Activated T-helper 9 cell treated with anti-CD3 and anti-CD28 coated beads, Interleukin-2, amount 50 U/mL, for 16 hours (primary cell): ENCODE measurements around the gene MEN1.

ENCODE experiments used
- DNase-seq: peaks from one replicate; pipeline ENCODE4 v3.0.0-alpha.2; 2020; ENCODE audit warnings: low read depth

Gene MEN1

GRCh38 chr11:64801561-64802369, 8.6 kb downstream of the MEN1 start:
- DNase-seq: no peak

- no peak for DNase-seq
Measured at GRCh38 chr11:64801158-64801464, 9.2 kb downstream of the MEN1 start.

- no peak for DNase-seq
Measured at GRCh38 chr11:64800303-64801157, 9.8 kb downstream of the MEN1 start.

GRCh38 chr11:64799623-64800302, 10.6 kb downstream of the MEN1 start:
- DNase-seq: no peak

- DNase-seq: no peak
Measured at GRCh38 chr11:64799256-64799622, 11.1 kb downstream of the MEN1 start.

- DNase-seq: no peak
Measured at GRCh38 chr11:64796757-64797541, 13.4 kb downstream of the MEN1 start.

- DNase-seq: no peak
Measured at GRCh38 chr11:64796047-64796756, 14.1 kb downstream of the MEN1 start.

GRCh38 chr11:64794526-64794925, 15.8 kb downstream of the MEN1 start:
- DNase-seq: no peak

GRCh38 chr11:64793271-64794160, 16.8 kb downstream of the MEN1 start:
- no peak for DNase-seq

- DNase-seq: no peak
Measured at GRCh38 chr11:64792482-64792881, 17.9 kb downstream of the MEN1 start.

- DNase-seq: no peak
Measured at GRCh38 chr11:64791781-64792291, 18.5 kb downstream of the MEN1 start.

GRCh38 chr11:64790205-64791095, 19.9 kb downstream of the MEN1 start:
- DNase-seq: no peak

- no peak for DNase-seq
Measured at GRCh38 chr11:64789331-64790204, 20.8 kb downstream of the MEN1 start.

GRCh38 chr11:64788321-64789215, 21.8 kb downstream of the MEN1 start:
- no peak for DNase-seq

- no peak for DNase-seq
Measured at GRCh38 chr11:64787526-64788320, 22.6 kb downstream of the MEN1 start.

GRCh38 chr11:64786308-64786707, 24.0 kb downstream of the MEN1 start:
- no peak for DNase-seq
